H1 (cell line): ENCODE measurements around the gene RAD18. TPM values are rescaled to one million over a fixed set of nuclear protein-coding genes. Genes with fewer than 3 reads are reported as not detected.

Source experiments
- CHD2 ChIP-seq: IDR thresholded peaks from 2 replicates; pipeline ENCODE4 v1.6.1; 2012; ENCODE audit warnings: low read length, improper control_type of control experiment
- NRF1 ChIP-seq: IDR thresholded peaks from 2 replicates; pipeline ENCODE4 v1.6.1; 2011; ENCODE audit warnings: mild to moderate bottlenecking, low read depth, low read length, improper control_type of control experiment
- SAP30 ChIP-seq: fragments of 300-600 bp; sonication (generic); IDR thresholded peaks from 2 replicates; pipeline ENCODE4 v1.7.1; 2012; ENCODE audit warnings: low read length, moderate library complexity, mild to moderate bottlenecking, inconsistent platforms; ENCODE audit not compliant: insufficient read depth, insufficient replicate concordance
- SP1 ChIP-seq: IDR thresholded peaks from 2 replicates; pipeline ENCODE4 v1.6.1; 2011; ENCODE audit warnings: low read depth, low read length
- TAF1 ChIP-seq: IDR thresholded peaks from 2 replicates; pipeline ENCODE4 v1.6.1; 2011; ENCODE audit warnings: mild to moderate bottlenecking, low read depth, low read length
- TAF7 ChIP-seq: optimal IDR thresholded peaks from 2 replicates; pipeline ENCODE3; 2011; ENCODE audit warnings: low read depth, mild to moderate bottlenecking, inconsistent platforms, low read length, moderate library complexity, borderline replicate concordance
- TBP ChIP-seq: IDR thresholded peaks from 2 replicates; pipeline ENCODE4 v1.6.1; 2011; ENCODE audit warnings: low read depth, low read length, improper control_type of control experiment
- YY1 ChIP-seq: IDR thresholded peaks from 2 replicates; pipeline ENCODE4 v1.6.1; 2011; ENCODE audit warnings: low read depth, mild to moderate bottlenecking, low read length
- polyA plus RNA-seq, 7 experiments: library from polyadenylated mRNA; depleted of rRNA in 3 of 7; stranded (reverse) in 5 of 7; unstranded in 2 of 7; fragments of >200 nt in 5 of 7; fragments of 200-250 nt in 2 of 7; gene quantifications; 1 replicate in 5 of 7; 2 replicates in 1 of 7; 4 replicates in 1 of 7; pipeline versions ENCODE4 v1.2.1 to v1.2.3, GENCODE V29; 2011 to 2013; ENCODE audit warnings: missing spikeins in 2 of 7, mixed read lengths in 2 of 7
- total RNA-seq: library from RNA; stranded (reverse); fragmentation: NEBNext Ultra II Directional; extraction: Animal tissue kit (Norgen Biotek cat#: 25700); gene quantifications from 2 replicates; pipeline ENCODE4 v1.2.1, GENCODE V29; 2021

Gene RAD18
- total and polyA plus RNA-seq, 2 of the 8 experiments (the other 6 are each of a cell fraction or from before 2014, with no cell fraction given), result 13.0 to 23.2 TPM

DNA sequence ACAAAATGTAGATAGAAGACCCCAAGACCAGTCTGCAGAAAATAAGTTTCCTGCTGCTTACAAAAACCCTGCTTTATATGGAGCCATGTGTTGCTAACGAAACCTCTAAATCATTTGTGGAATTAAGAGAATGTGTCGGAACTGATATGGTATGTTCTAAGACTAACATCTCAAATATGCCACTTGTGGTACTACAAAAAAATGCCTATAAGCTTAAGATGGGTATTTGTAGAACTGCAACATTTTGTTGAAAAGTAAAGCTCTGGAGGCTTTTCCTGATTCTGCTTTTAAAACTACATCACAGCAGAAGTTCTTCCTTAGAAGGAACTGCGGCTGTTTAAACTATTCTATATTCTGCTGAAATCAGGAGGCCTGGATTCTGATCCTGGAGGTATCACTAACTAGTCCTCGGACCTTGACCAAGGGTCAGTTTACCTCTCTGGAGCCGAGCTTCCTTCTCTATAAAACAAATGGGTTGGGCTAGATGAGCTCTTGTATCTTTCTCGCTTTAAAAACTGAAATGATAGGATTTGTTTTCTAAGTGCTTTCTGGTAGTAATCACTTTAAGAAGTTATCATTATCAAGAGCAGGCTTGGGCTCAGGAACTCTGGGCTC, 74.9 kb downstream of the RAD18 start (continued):
- no peak for TF ChIP-seq YY1
- no peak for TF ChIP-seq SP1
- no peak for TF ChIP-seq TAF1
- TF ChIP-seq TBP, result no peak
- TF ChIP-seq CHD2, result no peak
- TF ChIP-seq TAF7, result no peak
- no peak for TF ChIP-seq NRF1
- no peak for TF ChIP-seq SAP30
